GM19351 (cell line): ENCODE data around the gene ASIC2.

Experiments
- ATAC-seq: cut with Tn5 transposase; IDR thresholded peaks from one replicate; pipeline ENCODE4 v1.9.1; 2021; ENCODE audit warnings: mild to moderate bottlenecking, moderate library complexity; ENCODE audit not compliant: unreplicated experiment

Gene ASIC2

GRCh38 chr17:33245183-33245582 is 47.9 kb downstream of the ASIC2 start:
- ATAC-seq, result no peak

- ATAC-seq, result no peak
Measured at GRCh38 chr17:33243732-33244131, 49.4 kb downstream of the ASIC2 start.

- no peak for ATAC-seq
Measured at GRCh38 chr17:33242375-33243124, 50.5 kb downstream of the ASIC2 start.

GRCh38 chr17:33241390-33241789 is 51.7 kb downstream of the ASIC2 start:
- no peak for ATAC-seq

GRCh38 chr17:33240362-33240761 is 52.7 kb downstream of the ASIC2 start:
- no peak for ATAC-seq

GRCh38 chr17:33239702-33240101 is 53.4 kb downstream of the ASIC2 start:
- no peak for ATAC-seq

GRCh38 chr17:33234930-33235685 is 58.0 kb downstream of the ASIC2 start:
- ATAC-seq, result no peak

- no peak for ATAC-seq
Measured at GRCh38 chr17:33234233-33234632, 58.9 kb downstream of the ASIC2 start.

GRCh38 chr17:33233811-33234177 is 59.3 kb downstream of the ASIC2 start:
- no peak for ATAC-seq

- ATAC-seq, result no peak
Measured at GRCh38 chr17:33229499-33229898, 63.6 kb downstream of the ASIC2 start.

GRCh38 chr17:33229028-33229427 is 64.1 kb downstream of the ASIC2 start:
- ATAC-seq, result no peak

- no peak for ATAC-seq
Measured at GRCh38 chr17:33228548-33228947, 64.5 kb downstream of the ASIC2 start.

GRCh38 chr17:33227911-33228310 is 65.2 kb downstream of the ASIC2 start:
- no peak for ATAC-seq

GRCh38 chr17:33225994-33226393 is 67.1 kb downstream of the ASIC2 start:
- no peak for ATAC-seq

GRCh38 chr17:33225509-33225908 is 67.6 kb downstream of the ASIC2 start:
- no peak for ATAC-seq

GRCh38 chr17:33220036-33220435 is 73.1 kb downstream of the ASIC2 start:
- no peak for ATAC-seq

- no peak for ATAC-seq
Measured at GRCh38 chr17:33218698-33219601, 74.1 kb downstream of the ASIC2 start.

GRCh38 chr17:33217891-33218290 is 75.2 kb downstream of the ASIC2 start:
- ATAC-seq, result no peak

GRCh38 chr17:33214996-33215395 is 78.1 kb downstream of the ASIC2 start:
- no peak for ATAC-seq

GRCh38 chr17:33210285-33210684 is 82.8 kb downstream of the ASIC2 start:
- ATAC-seq, result no peak

- ATAC-seq, result no peak
Measured at GRCh38 chr17:33209671-33210070, 83.4 kb downstream of the ASIC2 start.
